Measurements from ENCODE around the gene HINFP. TPM values are rescaled to one million over a fixed set of nuclear protein-coding genes. Genes with fewer than 3 reads are reported as not detected.

HINFP gene
- total RNA-seq, 1 experiment from 2014 or later = 42.4 TPM

GRCh38 chr11:119160151-119160550 is 38.8 kb downstream of the HINFP start:
- H2BK15ac ChIP-seq (ENCODE audit: low read depth, low read length) = no peak overlapping the region
- no peaks in the 10 kb centered on the region for H3K79me1 ChIP-seq (ENCODE audit: insufficient read depth, low read depth, low read length, poor library complexity, severe bottlenecking)
- no peak overlapping the region for H3K27ac ChIP-seq (ENCODE audit: insufficient read length, low read depth, low read length)
- H3K79me2 ChIP-seq (ENCODE audit: insufficient read depth, low read length) = no peaks in the 10 kb centered on the region
- H3K27me3 ChIP-seq (ENCODE audit: insufficient read depth, low read length) = no peaks in the 10 kb centered on the region
- H3K36me3 Mint-ChIP-seq (ENCODE audit: insufficient read depth in 1 of 3, low read depth in 3 of 3) = no peaks in the 10 kb centered on the region
- no peaks in the 10 kb centered on the region for H3K4me1 ChIP-seq (ENCODE audit: insufficient read depth, low read length)
- no peak overlapping the region for H3K4me2 ChIP-seq (ENCODE audit: insufficient read depth, insufficient read length, low read length)
- no peak overlapping the region for H2AK5ac ChIP-seq (ENCODE audit: insufficient read length, low read length)
- H3K18ac ChIP-seq (ENCODE audit: insufficient read length, low read depth, low read length) = no peak overlapping the region
- H2AFZ ChIP-seq (ENCODE audit: low read length) = no peak overlapping the region
- peaks cover 11 to 15% of the 10 kb centered on the region in 2 experiments for H3K4me1 Mint-ChIP-seq
- no peak overlapping the region for H3T11ph ChIP-seq (ENCODE audit: low read length)
- H3K27me3 Mint-ChIP-seq (ENCODE audit: low read depth) = peaks cover 10% of the 10 kb centered on the region
- H3K23ac ChIP-seq (ENCODE audit: insufficient read length, low read depth, low read length) = no peak overlapping the region
- DNase-seq = no peak
- H3K23me2 ChIP-seq (ENCODE audit: insufficient read length, low read depth, low read length, poor library complexity, severe bottlenecking) = no peaks in the 10 kb centered on the region
- no peak overlapping the region for H4K91ac ChIP-seq (ENCODE audit: insufficient read length, low read depth, low read length)
- no peak overlapping the region for H2BK5ac ChIP-seq (ENCODE audit: insufficient read length, low read length)
- no peak overlapping the region for H4K5ac ChIP-seq (ENCODE audit: insufficient read length, low read depth, low read length)
- H3K9me3 ChIP-seq (ENCODE audit: control insufficient read depth, low read depth, low read length) = no peaks in the 10 kb centered on the region
- TF ChIP-seq CTCF (conservative IDR thresholded peaks at IDR 0.05) = no peak
- no peak overlapping the region for H3K9ac ChIP-seq (ENCODE audit: extremely low read depth, insufficient read length, low read length)
- H3K9me3 Mint-ChIP-seq = no peaks in the 10 kb centered on the region
- no peak overlapping the region for H3K14ac ChIP-seq (ENCODE audit: insufficient read depth, low read length)
- WGBS (ENCODE audit: extremely low coverage, insufficient read length, low lambda C conversion rate) = no CpG with 5 or more reads among the region's 9 CpGs
- no peak overlapping the region for H3K4me3 Mint-ChIP-seq
- no peak overlapping the region for H2BK120ac ChIP-seq (ENCODE audit: low read depth, low read length, poor library complexity, severe bottlenecking)
- H3K4ac ChIP-seq (ENCODE audit: low read depth, low read length) = no peak overlapping the region
- no peak overlapping the region for H3K56ac ChIP-seq (ENCODE audit: insufficient read length, low read depth, low read length)
- H4K20me1 ChIP-seq (ENCODE audit: control insufficient read depth, insufficient read depth, insufficient read length) = no peaks in the 10 kb centered on the region
- no peak overlapping the region for H2BK12ac ChIP-seq (ENCODE audit: insufficient read length, low read depth, low read length)
- H2BK20ac ChIP-seq (ENCODE audit: low read depth, low read length, poor library complexity, severe bottlenecking) = no peak overlapping the region
- H4K8ac ChIP-seq (replicated peaks; ENCODE audit: insufficient read length, low read depth, low read length) = no peak overlapping the region
- H3K27ac Mint-ChIP-seq = no peak overlapping the region

All from H9 (cell line).